ENCODE data around the gene GRM7.

DNA sequence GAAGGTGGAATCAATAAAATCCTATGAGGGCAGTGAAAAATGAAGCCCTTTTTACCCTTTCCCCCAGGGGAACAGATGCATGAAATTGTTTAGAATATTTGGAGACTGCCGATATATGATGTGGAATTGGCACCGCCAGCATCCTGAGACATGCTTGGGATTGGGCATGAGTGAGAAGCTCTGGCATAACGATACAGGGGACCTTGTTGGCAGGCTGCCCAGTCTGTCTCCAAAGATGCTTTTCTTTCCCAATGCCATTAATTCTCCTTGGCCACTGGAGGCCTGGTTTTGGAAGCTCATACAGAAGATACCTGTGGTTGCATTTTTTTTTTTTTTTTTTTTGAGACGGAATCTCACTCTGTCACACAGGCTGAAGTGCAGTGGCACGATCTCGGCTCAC, 840.1 kb downstream of the GRM7 start:
- TF ChIP-seq POLR2A (IDR thresholded peaks at IDR 0.05), result no peak
- TF ChIP-seq, protein P1, sequence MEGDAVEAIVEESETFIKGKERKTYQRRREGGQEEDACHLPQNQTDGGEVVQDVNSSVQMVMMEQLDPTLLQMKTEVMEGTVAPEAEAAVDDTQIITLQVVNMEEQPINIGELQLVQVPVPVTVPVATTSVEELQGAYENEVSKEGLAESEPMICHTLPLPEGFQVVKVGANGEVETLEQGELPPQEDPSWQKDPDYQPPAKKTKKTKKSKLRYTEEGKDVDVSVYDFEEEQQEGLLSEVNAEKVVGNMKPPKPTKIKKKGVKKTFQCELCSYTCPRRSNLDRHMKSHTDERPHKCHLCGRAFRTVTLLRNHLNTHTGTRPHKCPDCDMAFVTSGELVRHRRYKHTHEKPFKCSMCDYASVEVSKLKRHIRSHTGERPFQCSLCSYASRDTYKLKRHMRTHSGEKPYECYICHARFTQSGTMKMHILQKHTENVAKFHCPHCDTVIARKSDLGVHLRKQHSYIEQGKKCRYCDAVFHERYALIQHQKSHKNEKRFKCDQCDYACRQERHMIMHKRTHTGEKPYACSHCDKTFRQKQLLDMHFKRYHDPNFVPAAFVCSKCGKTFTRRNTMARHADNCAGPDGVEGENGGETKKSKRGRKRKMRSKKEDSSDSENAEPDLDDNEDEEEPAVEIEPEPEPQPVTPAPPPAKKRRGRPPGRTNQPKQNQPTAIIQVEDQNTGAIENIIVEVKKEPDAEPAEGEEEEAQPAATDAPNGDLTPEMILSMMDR (IDR thresholded peaks at IDR 0.05 in 4 of 5, conservative IDR thresholded peaks at IDR 0.05 in 1 of 5), result no peak

Measured in gastrocnemius medialis (tissue), 4 donors.